ENCODE data around the gene PDCD2.
A peak's percentile ranks its signal among the peaks of the same experiment; 100 is the strongest.

Gene PDCD2

GRCh38 chr6:170575250-170575649 lies 9.2 kb downstream of the PDCD2 start:
- FAIRE-seq (no peak), DNase-seq (ENCODE audit: insufficient read length) (no peak)
- TF ChIP-seq POLR2A (IDR thresholded peaks at IDR 0.05; ENCODE audit: low read depth, low read length), result no peak
- no peak for TF ChIP-seq TAF1 (IDR thresholded peaks at IDR 0.05; ENCODE audit: borderline replicate concordance, low read depth, low read length)
- TF ChIP-seq POLR2AphosphoS5 (IDR thresholded peaks at IDR 0.05; ENCODE audit: low read depth, low read length), result no peak

GRCh38 chr6:170572704-170573466 lies 11.6 kb downstream of the PDCD2 start:
- TF ChIP-seq POLR2AphosphoS5 (IDR thresholded peaks at IDR 0.05; ENCODE audit: low read depth, low read length), result no peak
- TF ChIP-seq POLR2A (IDR thresholded peaks at IDR 0.05; ENCODE audit: low read depth, low read length), result no peak
- no peak for TF ChIP-seq TAF1 (IDR thresholded peaks at IDR 0.05; ENCODE audit: borderline replicate concordance, low read depth, low read length)
- FAIRE-seq (no peak), DNase-seq (ENCODE audit: insufficient read length) (no peak)

- no peak for FAIRE-seq
- no peak for TF ChIP-seq POLR2AphosphoS5 (IDR thresholded peaks at IDR 0.05; ENCODE audit: low read depth, low read length)
- TF ChIP-seq TAF1 (IDR thresholded peaks at IDR 0.05; ENCODE audit: borderline replicate concordance, low read depth, low read length), result no peak
- TF ChIP-seq POLR2A (IDR thresholded peaks at IDR 0.05; ENCODE audit: low read depth, low read length), result no peak
Measured at GRCh38 chr6:170564936-170565530, 19.4 kb downstream of the PDCD2 start.

GRCh38 chr6:170561555-170561954 lies 22.9 kb downstream of the PDCD2 start:
- DNase-seq (ENCODE audit: insufficient read length), result no peak
- FAIRE-seq, result no peak
- TF ChIP-seq POLR2AphosphoS5 (IDR thresholded peaks at IDR 0.05; ENCODE audit: low read depth, low read length) (no peak), TAF1 (IDR thresholded peaks at IDR 0.05; ENCODE audit: borderline replicate concordance, low read depth, low read length) (no peak), POLR2A (IDR thresholded peaks at IDR 0.05; ENCODE audit: low read depth, low read length) (no peak)

More at GRCh38 chr6:170564936-170565530, 19.4 kb downstream of the PDCD2 start:
- DNase-seq (ENCODE audit: insufficient read length), result no peak

GRCh38 chr6:170555305-170555704 lies 29.1 kb downstream of the PDCD2 start:
- FAIRE-seq, result no peak
- TF ChIP-seq TAF1 (IDR thresholded peaks at IDR 0.05; ENCODE audit: borderline replicate concordance, low read depth, low read length), result no peak
- TF ChIP-seq POLR2A (IDR thresholded peaks at IDR 0.05; ENCODE audit: low read depth, low read length), result no peak
- no peak for TF ChIP-seq POLR2AphosphoS5 (IDR thresholded peaks at IDR 0.05; ENCODE audit: low read depth, low read length)
- no peak for DNase-seq (ENCODE audit: insufficient read length)

- TF ChIP-seq TAF1 (IDR thresholded peaks at IDR 0.05; ENCODE audit: borderline replicate concordance, low read depth, low read length) (no peak), POLR2A (IDR thresholded peaks at IDR 0.05; ENCODE audit: low read depth, low read length) (no peak), POLR2AphosphoS5 (IDR thresholded peaks at IDR 0.05; ENCODE audit: low read depth, low read length) (no peak)
- DNase-seq (ENCODE audit: insufficient read length) (no peak), FAIRE-seq (peak; percentile 17)
Measured at GRCh38 chr6:170554796-170555137, 29.7 kb downstream of the PDCD2 start.

GRCh38 chr6:170554013-170554795 lies 30.2 kb downstream of the PDCD2 start, which contains the start of gene TBP:
Gene TBP (plus strand): TSS chr6:170554369. CDS start chr6:170557030, 2,661 bp downstream.
- FAIRE-seq (peak; percentile 100), DNase-seq (ENCODE audit: insufficient read length) (peak; percentile 68)
- TF ChIP-seq POLR2AphosphoS5 (IDR thresholded peaks at IDR 0.05; ENCODE audit: low read depth, low read length), result peak; percentile 50
- TF ChIP-seq TAF1 (IDR thresholded peaks at IDR 0.05; ENCODE audit: borderline replicate concordance, low read depth, low read length), result peak; percentile 52; the same call in 1 of the 2 replicates
- peak; percentile 74 for TF ChIP-seq POLR2A (IDR thresholded peaks at IDR 0.05; ENCODE audit: low read depth, low read length)

GRCh38 chr6:170553534-170554012 lies 30.9 kb downstream of the PDCD2 start:
- TF ChIP-seq TAF1 (IDR thresholded peaks at IDR 0.05; ENCODE audit: borderline replicate concordance, low read depth, low read length), result no peak
- no peak for TF ChIP-seq POLR2AphosphoS5 (IDR thresholded peaks at IDR 0.05; ENCODE audit: low read depth, low read length)
- TF ChIP-seq POLR2A (IDR thresholded peaks at IDR 0.05; ENCODE audit: low read depth, low read length), result no peak
- no peak for FAIRE-seq

GRCh38 chr6:170552765-170553533 lies 31.5 kb downstream of the PDCD2 start, which contains the start of gene PSMB1:
Gene PSMB1 (minus strand): TSS chr6:170553307. CDS start chr6:170553242, 65 bp downstream.
- FAIRE-seq (peak; percentile 89), DNase-seq (ENCODE audit: insufficient read length) (peak; percentile 33)
- TF ChIP-seq TAF1 (IDR thresholded peaks at IDR 0.05; ENCODE audit: borderline replicate concordance, low read depth, low read length) (peak; percentile 80; the same call in 1 of the 2 replicates), POLR2AphosphoS5 (IDR thresholded peaks at IDR 0.05; ENCODE audit: low read depth, low read length) (peak; percentile 98), POLR2A (IDR thresholded peaks at IDR 0.05; ENCODE audit: low read depth, low read length) (peak; percentile 97)

More at GRCh38 chr6:170553534-170554012, 30.9 kb downstream of the PDCD2 start:
- DNase-seq (ENCODE audit: insufficient read length), result no peak

GRCh38 chr6:170545405-170545804 lies 39.0 kb downstream of the PDCD2 start:
- FAIRE-seq (no peak), DNase-seq (ENCODE audit: insufficient read length) (no peak)
- TF ChIP-seq POLR2A (IDR thresholded peaks at IDR 0.05; ENCODE audit: low read depth, low read length) (no peak), POLR2AphosphoS5 (IDR thresholded peaks at IDR 0.05; ENCODE audit: low read depth, low read length) (no peak), TAF1 (IDR thresholded peaks at IDR 0.05; ENCODE audit: borderline replicate concordance, low read depth, low read length) (no peak)
